WI38 (cell line): ENCODE data around the gene KLF2.
"Not testable (repeated sequence)": the region's sequence is repeated elsewhere in the genome, so short reads cannot be mapped to it uniquely, and the experiment has no call there.

Experiments used
- H3K4me3 ChIP-seq: 2 replicates; pipeline ENCODE4 v1.5.1; 2011; ENCODE audit warnings: low read depth, mild to moderate bottlenecking, control low read depth, low read length
- TF ChIP-seq, protein P1 (sequence below): IDR thresholded peaks from 2 replicates; pipeline ENCODE4 v1.5.1; 2012; ENCODE audit warnings: low read depth, mild to moderate bottlenecking, control low read depth, low read length

Gene KLF2

DNA sequence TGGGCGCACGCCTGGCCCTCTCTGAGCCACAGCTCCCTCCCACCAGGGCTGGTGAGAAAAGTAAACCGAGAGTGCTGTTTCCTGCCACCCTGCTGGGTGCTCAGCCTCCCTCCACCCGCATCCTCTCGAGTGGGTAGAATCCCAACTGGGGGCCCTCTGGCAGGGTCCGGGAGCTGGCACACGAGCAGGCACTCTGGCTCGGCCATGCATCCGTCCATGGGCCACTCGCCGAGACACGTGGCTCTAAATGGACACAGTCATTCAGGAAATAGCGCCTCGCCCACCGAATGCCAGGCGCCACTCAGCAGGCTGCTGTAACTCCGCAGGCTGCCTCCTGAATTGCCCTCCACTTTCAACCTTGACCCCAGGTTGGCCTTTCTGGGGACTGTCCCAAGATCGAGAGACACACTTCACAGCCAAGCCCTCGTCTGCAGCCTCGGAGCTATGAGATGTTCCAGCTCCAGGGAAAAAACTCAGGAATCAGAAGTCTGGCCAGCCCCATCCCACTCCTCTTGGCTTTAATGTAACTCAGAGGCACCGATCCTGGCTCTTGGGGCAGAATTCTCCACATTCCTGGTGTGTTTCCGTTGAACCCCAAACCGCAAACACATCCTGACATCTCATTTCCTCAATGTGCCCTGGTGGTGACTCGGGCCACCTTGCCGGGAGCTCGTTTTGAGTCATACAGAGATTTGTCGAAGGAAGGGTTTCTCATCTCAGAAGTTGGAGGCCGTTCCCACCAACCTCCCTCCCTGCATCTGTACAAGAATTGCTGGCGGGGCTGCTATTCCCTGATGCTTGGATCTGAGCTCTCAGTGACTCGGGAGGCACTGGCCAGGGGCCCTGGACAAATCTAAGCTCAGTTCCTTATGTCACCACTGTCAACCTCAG is 14.1 kb downstream of the KLF2 start:
- TF ChIP-seq, protein P1, sequence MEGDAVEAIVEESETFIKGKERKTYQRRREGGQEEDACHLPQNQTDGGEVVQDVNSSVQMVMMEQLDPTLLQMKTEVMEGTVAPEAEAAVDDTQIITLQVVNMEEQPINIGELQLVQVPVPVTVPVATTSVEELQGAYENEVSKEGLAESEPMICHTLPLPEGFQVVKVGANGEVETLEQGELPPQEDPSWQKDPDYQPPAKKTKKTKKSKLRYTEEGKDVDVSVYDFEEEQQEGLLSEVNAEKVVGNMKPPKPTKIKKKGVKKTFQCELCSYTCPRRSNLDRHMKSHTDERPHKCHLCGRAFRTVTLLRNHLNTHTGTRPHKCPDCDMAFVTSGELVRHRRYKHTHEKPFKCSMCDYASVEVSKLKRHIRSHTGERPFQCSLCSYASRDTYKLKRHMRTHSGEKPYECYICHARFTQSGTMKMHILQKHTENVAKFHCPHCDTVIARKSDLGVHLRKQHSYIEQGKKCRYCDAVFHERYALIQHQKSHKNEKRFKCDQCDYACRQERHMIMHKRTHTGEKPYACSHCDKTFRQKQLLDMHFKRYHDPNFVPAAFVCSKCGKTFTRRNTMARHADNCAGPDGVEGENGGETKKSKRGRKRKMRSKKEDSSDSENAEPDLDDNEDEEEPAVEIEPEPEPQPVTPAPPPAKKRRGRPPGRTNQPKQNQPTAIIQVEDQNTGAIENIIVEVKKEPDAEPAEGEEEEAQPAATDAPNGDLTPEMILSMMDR = 0 out of 2 replicates have a peak, but pooled peaks have one; percentile 5
- H3K4me3 ChIP-seq = peak overlapping the region; percentile 9; the same call in 1 of the 2 replicates

DNA sequence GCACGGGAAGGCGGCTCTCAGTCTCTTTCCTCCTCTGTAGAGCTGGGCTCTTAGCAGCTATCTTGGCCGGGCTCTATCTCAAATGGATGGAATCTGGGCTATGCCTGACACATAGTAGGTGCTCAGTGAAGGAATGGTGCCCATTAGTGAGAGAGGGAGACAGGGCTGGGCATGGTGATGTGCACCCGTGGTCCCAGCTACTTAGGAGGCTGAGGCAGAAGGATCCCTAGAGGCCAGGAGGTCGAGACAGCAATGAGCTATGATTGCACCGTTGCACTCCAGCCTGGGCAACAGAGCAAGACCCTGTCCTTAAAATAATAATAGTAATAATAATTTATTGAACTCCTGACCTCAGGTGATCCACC is 14.7 kb downstream of the KLF2 start:
- peak overlapping the region; percentile 9; the same call in 1 of the 2 replicates for H3K4me3 ChIP-seq

GRCh38 chr19:16340092-16340491 is 15.5 kb downstream of the KLF2 start:
- no peak overlapping the region for H3K4me3 ChIP-seq
- TF ChIP-seq, protein P1 = no peak

More for the DNA sequence above, 14.7 kb downstream of the KLF2 start:
- TF ChIP-seq, protein P1 = no peak

- TF ChIP-seq, protein P1 = no peak
- no peak overlapping the region for H3K4me3 ChIP-seq
These were observed 16.0 kb downstream of the KLF2 start for GRCh38 chr19:16340654-16341053.

GRCh38 chr19:16342002-16342715 is 17.5 kb downstream of the KLF2 start:
- H3K4me3 ChIP-seq = no peak overlapping the region

DNA sequence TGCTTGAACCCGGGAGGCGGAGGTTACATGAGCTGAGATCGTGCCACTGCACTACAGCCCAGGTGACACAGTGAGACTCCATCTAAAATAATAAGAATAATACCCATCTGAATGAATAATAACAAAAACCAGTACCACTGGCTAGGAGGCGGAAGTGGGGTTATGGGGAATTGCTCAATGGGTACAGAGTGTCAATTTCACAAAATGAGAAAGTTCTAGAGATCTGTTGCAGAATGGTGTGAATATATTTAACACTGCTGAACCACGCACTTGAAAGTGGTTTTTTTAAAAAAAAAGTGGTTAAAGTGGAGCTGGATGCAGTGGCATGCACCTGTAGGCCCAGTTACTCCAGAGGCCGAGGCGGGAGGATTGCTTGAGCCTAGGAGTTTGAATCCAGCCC is 18.5 kb downstream of the KLF2 start:
- TF ChIP-seq, protein P1 = no peak
- no peak overlapping the region for H3K4me3 ChIP-seq

More at GRCh38 chr19:16342002-16342715, 17.5 kb downstream of the KLF2 start:
- TF ChIP-seq, protein P1 = no peak

DNA sequence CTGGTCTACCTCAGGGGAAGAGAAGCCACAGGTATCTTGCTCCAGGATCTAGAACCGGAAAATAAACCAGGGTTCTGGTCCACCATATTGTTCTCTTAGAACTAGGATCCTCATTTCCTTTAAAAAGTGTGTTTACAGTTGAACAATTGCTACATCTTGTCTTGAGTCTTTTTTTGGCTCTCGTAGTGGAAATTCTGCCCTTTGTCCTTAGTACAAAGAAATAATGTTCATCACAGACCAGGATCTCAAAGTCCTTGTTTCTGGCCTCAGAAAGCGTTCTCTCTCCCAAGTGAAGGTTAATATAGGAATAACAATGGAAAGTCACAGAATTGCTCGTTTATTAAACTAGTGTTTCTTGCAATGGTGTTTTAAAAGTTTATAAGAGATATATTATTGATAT is 20.8 kb downstream of the KLF2 start:
- TF ChIP-seq, protein P1 = no peak
- H3K4me3 ChIP-seq = no peak overlapping the region

DNA sequence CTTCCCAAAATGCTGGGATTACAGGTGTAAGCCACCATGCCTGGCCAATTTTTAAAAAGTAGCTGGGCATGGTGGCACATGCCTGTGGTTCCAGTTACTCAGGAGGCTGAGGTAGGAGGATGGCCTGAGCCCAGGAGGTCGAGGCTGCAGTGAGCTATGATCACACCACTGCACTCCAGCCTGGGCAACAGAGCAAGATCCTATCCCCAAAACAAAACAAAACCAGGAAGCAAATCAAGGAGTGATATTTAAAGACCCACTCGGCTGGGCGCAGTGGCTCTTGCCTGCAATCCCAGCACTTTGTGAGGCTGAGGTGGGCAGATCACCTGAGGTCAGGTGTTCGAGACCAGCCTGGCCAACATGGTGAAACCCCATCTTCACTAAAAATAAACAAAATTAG is 22.5 kb downstream of the KLF2 start:
- not testable (repeated sequence) for H3K4me3 ChIP-seq
